Right ventricle myocardium inferior (tissue), 1 donor: Measurements from ENCODE around the gene PDE9A. TPM values are rescaled to one million over a fixed set of nuclear protein-coding genes. Genes with fewer than 3 reads are reported as not detected.

Experiments used
- ATAC-seq: fragments of 200-7000 bp; cut with Tn5 transposase; one replicate; pipeline ENCODE4 v1.9.1; 2020; ENCODE audit warnings: mild to moderate bottlenecking, moderate library complexity
- DNase-seq: peaks from one replicate; pipeline ENCODE4 v3.0.0; 2021; ENCODE audit errors: missing footprints
- intact Hi-C: fragments of 100-400 bp; cut with DNase I; formaldehyde crosslinking; loops from one replicate; pipeline ENCODE4 v1.11.0; 2022
- total RNA-seq: library from RNA; stranded (reverse); fragmentation: NEBNext Ultra II Directional; extraction: Animal tissue kit (Norgen Biotek cat#: 25700); gene quantifications from one replicate; pipeline ENCODE4 v1.2.1, GENCODE V29; 2021
- donor health status: DM: no; HTN: yes; CAD: no; lungs with severe emphysema.

Gene PDE9A
- total RNA-seq, 1 donor from 2014 or later: 3.4 TPM

DNA sequence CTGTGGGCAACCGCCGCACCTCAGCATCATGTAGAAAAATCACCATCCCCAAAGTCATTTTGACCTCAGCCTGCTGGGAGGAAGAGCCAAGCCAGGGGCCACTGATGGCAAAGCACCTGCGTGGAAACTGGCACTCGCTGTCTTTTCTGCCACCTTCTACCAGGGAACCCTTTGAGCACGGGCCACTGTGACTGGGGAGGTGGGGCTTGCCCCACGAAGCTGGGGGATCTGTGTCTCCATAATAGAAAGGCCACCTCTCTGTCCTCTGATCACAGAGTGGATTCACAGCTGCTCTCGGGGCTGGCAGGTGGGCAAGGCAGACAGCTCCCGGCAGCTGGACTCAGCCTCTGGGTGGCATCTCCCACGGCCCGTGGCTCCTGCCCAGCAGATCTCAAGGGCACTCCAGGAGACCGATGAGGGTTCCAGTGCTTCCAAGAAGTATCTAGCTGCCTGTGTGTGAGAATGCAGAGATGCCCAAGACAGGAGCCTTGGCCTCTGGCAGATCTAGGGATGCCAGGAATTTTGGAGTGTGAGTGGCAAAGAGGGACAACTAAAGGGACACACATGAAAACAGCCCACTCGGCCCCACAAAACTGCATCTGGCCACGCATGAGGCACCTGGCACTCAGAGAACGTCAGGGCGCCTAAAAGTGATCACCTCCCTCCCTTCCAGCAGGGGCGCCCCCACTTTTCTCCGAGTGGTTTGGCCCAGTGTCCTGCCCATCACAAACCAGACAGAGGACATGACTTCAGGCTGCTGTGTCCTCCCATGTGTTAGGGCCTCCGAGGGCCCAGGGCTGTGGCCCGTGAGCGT is 102.6 kb downstream of the PDE9A start:
- ATAC-seq (no peak), DNase-seq (peak; percentile 23)
- intact Hi-C loops: no loop called here

DNA sequence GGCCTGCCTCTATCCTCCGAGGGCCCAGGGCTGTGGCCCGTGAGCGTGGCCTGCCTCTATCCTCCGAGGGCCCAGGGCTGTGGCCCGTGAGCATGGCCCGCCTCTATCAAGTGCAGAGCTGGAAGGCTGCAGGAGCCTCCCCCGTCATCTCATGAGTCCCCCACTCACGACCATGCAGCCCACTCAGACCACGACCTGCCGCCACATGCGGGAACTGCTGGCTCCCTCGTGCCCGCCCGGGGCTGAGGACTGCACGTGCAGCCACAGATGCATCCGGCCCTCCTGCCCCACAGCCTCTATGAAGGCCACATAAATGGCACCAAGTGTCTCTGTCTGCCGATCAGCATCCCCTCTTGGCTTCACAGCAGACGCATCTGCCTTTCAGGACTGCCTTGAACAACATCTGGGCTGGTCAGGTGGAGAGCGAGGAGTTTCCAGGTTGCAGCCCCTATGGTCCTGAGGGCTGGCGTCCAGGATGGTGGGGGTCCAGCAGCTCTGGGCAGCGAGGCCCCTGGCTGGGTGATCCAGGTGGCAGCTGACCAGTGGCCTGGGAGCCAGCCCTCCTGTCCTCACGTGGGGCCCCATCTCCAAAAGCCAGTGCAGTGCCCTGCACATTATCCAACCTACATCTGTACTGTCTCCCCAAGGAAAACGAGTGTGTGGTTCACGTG is 103.3 kb downstream of the PDE9A start:
- intact Hi-C loops: no loop called here
- DNase-seq: no peak

DNA sequence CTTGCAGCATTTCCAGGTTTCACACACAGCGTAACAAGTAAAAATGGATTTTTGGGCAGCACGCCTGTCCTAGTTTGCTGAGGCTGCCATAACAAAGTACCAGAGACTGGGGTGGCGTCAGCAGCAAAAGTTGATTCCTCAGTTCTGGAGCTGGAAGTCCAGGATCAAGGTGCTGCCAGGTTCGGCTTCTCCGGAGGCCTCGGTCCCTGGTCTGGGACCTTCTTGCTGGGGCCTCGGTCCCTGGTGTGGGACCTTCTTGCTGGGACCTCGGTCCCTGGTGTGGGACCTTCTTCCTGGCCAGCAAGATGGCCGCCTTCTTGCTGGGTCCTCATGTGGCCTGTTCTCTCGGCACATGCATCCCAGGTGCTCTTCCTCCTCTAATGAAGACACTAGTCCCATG is 104.0 kb downstream of the PDE9A start:
- ATAC-seq: no peak
- intact Hi-C loops: no loop called here
- peak; percentile 9 for DNase-seq

More for the DNA sequence above, 103.3 kb downstream of the PDE9A start:
- ATAC-seq: no peak

DNA sequence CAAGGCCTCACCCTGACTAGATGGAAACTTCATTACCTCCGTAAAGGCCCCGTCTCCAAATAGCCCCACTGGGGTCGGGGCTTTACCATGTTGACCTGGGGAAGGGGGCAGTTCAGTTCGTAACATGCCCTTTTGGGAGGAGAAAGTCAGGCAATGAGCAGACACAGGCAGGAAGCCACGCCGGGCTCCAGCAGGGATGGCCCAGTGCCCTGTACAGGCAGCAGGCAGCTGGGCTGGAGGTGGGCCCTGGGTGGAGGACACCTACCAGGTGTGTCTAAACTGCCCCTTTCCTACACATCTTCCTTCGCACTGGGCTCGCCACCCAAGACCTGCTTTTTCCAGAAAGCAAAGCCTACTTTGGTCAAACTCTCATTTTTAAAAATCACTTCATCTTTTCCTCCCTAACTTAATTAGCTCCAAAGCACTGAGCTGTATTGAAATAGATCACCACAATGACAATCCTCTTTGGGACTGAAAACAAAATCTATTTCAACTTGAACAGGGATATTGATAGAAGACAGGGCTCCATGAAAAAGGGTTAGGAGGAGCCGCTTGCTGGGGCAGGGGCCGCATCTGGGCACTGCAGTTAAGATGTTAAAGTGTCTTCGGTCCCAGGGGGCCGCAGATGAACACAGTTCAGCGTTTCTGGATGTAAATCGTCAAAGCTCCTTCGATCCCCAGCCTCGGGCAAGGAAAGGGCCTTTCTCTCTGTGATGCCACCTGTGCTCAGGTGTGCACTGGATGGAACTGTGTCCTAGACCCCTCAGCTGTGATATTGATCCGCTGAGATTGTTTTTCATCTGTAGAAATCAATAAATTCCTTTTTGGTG is 104.6 kb downstream of the PDE9A start:
- ATAC-seq: no peak
- peak; percentile 35 for DNase-seq

DNA sequence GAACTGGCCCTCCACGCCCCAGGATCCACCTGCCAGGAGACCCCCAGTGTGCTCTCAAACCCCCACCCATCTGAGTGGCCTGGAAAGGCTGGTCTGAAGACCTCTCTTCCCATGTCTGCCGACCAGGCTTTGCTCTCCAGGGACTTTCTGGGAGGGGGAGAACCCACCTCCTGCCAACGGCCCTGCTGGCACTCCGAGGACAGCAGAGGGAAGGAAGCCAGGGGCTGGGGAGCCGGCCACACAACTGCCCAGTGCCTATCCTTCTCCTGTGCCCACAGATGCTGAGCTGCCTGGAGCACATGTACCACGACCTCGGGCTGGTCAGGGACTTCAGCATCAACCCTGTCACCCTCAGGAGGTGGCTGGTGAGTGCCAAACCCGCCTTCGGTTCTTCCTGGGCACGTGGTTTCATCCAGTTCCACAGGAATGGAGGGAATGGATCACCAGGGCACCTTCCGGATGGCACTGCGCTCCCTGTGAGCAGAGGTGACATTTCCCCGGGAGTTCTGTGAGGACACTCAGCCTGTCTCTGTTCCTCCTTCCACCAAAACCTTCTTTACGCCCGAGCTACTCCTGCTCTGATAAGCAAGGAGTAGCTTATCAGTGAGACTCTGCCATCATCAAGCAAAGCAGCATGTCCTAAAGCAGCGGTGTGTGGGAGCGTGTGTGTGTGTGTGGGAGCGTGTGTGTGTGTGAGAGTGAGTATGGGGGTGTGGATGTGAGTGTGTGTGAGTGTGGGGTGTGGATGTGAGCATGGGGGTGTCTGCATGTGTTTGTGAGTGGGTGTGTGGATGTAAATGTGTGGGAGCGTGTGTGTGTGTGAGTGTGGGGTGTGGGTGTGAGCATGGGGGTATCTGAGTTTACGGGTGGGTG is 105.5 kb downstream of the PDE9A start:
- intact Hi-C loops: no loop called here
- ATAC-seq (no peak), DNase-seq (peak; percentile 21)

More for the DNA sequence above, 104.6 kb downstream of the PDE9A start:
- intact Hi-C loops: no loop called here

DNA sequence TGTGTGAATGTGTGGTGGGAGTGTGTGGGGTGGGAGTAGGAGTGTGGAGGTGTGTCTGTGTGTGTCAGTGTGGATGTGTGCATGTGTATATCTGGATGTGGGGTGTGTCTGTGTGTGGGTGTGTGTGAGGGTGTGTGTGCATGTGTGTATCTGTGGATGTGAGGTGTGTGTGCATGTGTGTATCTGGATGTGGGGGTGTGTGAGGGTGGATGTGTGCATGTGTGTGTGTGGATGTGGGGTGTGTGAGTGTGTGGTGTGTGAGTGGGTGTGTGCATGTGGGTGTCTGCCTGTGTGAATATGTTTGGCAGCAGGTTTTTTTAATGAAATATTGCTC is 106.1 kb downstream of the PDE9A start:
- ATAC-seq: no peak
- DNase-seq: no peak
- intact Hi-C loops: no loop called here

DNA sequence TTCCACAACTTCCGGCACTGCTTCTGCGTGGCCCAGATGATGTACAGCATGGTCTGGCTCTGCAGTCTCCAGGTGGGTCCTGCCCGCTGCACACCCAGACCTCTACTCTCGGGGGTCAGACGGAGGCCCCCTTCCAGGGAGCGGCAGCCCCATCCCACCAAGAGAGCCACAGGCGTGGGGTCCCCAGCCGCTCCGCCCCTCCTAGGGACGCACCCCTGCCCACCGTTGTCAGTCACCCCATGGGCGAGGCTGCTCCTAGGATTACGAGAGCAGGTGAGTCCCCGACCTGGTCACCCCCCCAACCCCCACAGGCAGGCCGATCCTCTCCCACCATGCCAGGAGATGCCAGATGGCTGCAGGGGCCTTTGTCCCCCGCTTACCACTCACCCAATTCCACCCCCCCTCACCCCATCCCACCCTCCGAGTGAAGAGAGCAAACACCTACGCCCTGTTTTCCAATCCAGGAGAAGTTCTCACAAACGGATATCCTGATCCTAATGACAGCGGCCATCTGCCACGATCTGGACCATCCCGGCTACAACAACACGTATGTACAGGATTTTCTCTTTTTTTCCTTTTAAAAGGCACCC is 107.0 kb downstream of the PDE9A start:
- no peak for ATAC-seq
- peak; percentile 14 for DNase-seq
- intact Hi-C loops: no loop called here

DNA sequence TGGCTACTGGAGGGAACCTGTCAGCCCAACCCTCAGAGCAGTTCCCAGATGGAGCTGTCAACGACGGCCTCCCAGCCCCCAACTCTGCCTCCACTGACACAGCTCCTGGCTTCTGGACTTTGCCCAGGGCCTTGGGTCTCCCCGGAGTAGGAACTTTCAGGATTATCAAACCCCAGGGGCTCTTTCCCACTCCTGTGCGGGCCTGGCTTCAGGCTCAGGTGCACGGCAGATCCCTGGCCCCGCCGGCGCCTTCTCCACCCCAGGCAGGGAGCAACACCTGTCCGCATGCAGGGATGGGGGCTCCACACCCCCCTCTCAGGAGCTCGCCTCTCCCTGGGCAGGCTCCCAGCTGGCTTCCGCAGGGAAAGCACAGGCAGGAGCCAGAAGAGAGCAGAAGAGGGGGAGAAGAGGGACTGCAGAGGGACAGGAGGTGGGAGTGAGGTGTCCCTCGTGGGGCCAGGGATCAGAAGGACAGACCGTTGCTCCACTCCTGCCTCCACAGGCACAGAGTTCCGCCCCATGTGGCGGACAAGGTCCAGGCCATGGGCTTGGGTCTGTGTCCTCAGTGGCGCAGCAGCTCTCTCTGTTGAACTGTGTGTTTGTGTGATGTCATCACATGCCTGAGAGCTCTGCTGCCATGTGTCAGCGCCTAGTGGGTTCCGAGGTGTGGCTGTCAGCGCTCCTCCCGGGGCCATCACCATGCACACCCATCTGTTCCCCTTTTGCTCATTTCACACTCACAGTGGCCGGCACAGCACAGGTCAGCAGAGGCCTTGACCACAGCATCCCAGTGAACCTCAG is 107.7 kb downstream of the PDE9A start:
- DNase-seq: no peak
- ATAC-seq: peak; percentile 63
- intact Hi-C loops: no loop called here

DNA sequence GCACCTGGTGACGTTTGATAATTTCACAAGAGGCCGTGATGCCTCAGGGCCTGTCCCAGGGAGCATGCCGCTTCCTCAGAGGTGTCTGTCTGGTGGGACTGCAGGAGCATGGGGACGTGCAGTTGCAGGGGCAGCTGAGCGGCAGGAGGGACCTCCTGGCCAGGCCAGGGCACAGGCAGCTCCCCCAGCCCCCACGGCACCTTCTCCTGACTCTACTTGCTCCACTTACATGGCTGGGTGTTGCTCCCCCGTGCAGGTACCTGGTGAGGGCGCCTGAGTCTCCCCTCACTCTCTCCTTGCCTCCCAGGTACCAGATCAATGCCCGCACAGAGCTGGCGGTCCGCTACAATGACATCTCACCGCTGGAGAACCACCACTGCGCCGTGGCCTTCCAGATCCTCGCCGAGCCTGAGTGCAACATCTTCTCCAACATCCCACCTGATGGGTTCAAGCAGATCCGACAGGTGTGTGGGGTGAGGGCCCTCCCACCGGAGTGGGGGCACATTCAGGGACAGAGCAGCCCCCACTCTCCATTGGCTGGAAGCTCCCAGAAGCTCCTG is 108.4 kb downstream of the PDE9A start:
- DNase-seq (peak; percentile 32), ATAC-seq (no peak)
- intact Hi-C loops: no loop called here

DNA sequence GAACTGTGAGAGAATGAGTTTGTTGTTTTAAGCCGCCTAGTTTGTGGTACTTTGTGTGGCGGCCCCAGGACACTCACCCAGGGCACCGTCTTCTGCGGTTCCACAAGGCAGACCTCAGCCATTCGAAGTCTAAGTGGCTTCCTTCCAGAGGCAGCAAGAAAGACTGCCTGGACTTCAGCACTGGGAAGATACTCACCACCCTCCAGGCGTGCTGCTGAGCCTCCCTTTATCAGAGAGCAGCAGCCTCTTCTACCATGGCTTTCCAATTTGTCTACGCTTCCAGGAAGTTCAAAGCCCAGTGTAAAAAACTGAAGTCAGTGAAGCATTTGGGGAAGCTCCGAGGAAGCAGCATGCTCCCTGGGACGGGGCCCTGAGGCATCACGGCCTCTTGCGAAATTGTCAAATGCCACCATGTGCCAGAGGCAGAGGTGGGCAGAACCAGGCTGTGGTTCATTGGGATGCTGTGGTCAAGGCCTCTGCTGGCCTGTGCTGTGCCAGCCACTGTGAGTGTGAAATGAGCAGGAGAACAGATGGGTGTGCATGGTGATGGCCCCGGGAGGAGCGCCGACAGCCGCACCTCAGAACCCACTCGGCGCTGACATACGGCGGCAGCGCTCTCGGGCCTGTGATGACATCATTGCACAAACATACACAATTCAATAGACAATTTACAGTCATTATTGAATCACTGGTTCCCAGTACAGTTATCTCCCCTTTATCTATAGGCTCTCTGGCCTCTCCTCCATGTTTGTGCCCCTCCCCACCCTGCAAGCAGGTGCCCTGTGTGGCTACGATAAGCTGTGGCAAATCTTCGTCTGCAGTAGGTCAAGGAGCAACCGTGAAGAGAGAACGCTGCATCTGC is 110.4 kb downstream of the PDE9A start:
- ATAC-seq (no peak), DNase-seq (peak; percentile 71)
- intact Hi-C loops: no loop called here

DNA sequence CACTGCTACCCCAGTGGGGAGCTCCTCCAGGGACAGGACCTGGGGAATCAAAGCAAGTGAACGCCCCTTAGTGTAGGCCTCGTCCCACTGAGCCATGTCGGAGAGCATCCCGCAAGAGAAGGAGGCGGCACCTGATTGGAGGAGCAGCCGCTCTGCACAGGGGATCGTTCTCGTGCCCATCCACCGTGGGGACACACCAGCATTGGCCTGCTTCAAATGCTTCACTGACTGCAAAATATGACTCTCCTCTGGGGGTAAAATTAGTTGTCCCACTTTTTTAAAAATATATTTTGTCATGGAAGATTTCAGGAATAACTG is 111.0 kb downstream of the PDE9A start:
- intact Hi-C loops: no loop called here
- ATAC-seq (no peak), DNase-seq (no peak)

DNA sequence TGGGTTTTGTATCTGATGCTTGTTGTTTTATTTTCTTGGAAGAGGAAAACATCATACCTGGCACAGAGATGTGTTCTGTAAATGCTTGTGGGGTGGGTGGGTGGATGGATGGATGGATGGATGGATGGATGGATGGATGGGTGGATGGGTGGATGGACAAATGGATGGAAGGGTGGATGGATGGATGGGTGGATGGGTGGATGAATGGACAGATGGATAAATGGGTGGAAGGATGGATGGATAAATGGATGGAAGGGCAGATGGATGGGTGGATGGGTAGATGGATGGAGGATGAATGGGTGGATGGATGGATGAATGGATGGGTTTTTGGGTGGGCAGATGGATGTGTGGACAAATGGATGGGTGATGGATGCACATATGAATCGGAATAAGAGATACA is 111.5 kb downstream of the PDE9A start:
- intact Hi-C loops: loop anchor here (5.0 kb wide), 1 partner anchor 48 kb away; no protein-coding TSS in a partner anchor
- DNase-seq (no peak), ATAC-seq (no peak)

DNA sequence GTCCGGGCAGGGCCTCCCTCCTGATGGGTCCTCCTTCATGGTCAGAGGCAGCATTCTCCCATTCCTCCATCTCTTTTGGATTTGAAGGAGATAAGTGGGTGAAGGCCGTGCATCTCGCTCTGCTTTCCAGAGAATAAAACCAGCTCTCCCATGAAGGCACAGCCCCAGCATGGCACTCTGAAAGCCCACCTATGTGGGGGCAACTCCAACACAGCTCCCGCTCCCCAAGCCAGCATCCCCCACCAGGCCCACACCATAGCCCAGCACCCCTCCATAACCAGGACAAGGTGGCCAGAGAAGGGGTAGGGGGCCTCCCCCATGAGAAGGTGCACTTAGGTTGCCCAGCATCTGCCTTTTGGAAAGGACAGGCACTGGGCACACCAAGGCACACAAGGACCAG is 112.2 kb downstream of the PDE9A start:
- ATAC-seq (no peak), DNase-seq (peak; percentile 7)
- intact Hi-C loops: loop anchor here (5.0 kb wide), 1 partner anchor 48 kb away; no protein-coding TSS in a partner anchor

DNA sequence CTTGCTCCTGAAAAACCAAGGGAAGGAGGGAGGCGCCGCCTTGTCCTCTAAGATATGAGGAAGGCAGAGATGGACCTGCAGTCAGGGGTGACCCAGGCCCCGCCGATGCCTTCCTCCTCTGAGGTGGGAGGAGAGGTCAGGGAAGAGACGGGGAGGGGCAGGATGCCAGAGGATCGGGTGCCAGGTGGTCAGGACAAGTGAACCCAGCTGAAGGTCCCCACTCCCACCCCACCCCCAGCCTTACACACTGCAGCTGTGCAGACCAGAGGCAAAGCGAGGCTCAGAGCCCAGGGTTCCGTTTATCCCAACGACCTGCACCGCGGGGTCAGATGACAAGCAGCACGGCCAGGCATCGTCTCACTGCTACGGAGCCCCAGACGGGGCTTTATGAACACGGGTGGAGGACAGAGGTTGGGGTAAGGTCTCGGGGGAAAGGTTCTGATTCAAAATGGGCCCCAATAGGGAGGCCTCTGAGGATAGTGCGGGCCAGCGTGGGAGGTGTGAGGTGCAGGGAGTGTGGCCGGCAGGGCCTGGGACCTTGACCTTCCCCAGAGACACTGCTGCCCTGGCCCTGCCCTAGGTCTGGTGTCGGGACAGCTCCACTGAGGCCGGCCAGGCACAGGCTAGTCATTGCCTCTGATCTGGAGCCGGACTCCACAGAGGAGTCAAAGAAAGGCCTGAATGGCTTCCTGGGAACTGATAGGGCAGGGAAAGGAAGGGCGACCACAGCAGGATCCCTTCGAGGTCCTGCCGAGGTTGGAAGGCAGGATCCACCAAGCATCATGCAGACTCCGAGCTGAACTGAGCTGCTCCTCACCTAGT is 113.5 kb downstream of the PDE9A start:
- ATAC-seq: no peak
- intact Hi-C loops: loop anchor here (5.0 kb wide), 1 partner anchor 50 kb away; no protein-coding TSS in a partner anchor
- DNase-seq: peak; percentile 42

DNA sequence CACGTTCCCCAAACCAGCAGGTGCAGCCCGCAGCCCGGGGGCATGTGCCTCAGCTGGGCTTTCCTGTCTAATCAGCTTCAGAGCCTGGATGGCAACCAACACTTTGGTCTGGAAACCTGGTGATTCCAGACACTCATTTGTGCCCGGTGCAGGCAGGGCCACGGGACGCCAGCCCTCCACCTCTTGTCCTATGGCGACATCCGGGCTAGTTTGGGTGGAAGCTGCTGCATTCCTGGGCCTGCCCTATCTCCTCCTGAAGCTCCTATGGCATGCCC is 114.1 kb downstream of the PDE9A start:
- no peak for ATAC-seq
- intact Hi-C loops: loop anchor here (5.0 kb wide), 1 partner anchor 50 kb away; no protein-coding TSS in a partner anchor
- DNase-seq: peak; percentile 15
